Sigmoid colon (tissue), 7 donors: ENCODE results near the gene TCEANC. TPM values are rescaled to one million over a fixed set of nuclear protein-coding genes. Genes with fewer than 3 reads are reported as not detected.

ENCODE experiments used
- DNase-seq: peaks from one replicate; pipeline ENCODE4 v3.0.0-alpha.2; 2019
- H3K27ac ChIP-seq, 4 donors: fragments of 200-600 bp; sonication (generic); one replicate each; pipeline ENCODE4 v1.5.1; 2016 to 2019; ENCODE audit warnings: mild to moderate bottlenecking in 1 of 4
- H3K27me3 ChIP-seq, 3 donors: fragments of 200-600 bp; sonication (generic); one replicate each; pipeline ENCODE4 v1.5.1; 2019; ENCODE audit warnings: mild to moderate bottlenecking in 1 of 3
- H3K36me3 ChIP-seq, 4 donors: fragments of 200-600 bp; sonication (generic); one replicate each; pipeline ENCODE4 v1.5.1; 2016 to 2019
- H3K4me1 ChIP-seq, 4 donors: fragments of 200-600 bp; sonication (generic); one replicate each; pipeline ENCODE4 v1.5.1; 2017 to 2019
- H3K4me3 ChIP-seq, 4 donors: fragments of 200-600 bp; sonication (generic); one replicate each; pipeline ENCODE4 v1.5.1; 2017 to 2019; ENCODE audit warnings: mild to moderate bottlenecking in 2 of 4, moderate library complexity in 1 of 4
- H3K9me3 ChIP-seq, 4 donors: fragments of 200-600 bp in 3 of 4; sonication (generic) in 3 of 4; one replicate each; pipeline versions ENCODE4 v1.5.1 to v1.6.1; 2013 to 2019
- CTCF ChIP-seq, 4 experiments: fragments of 450-650 bp in 3 of 4; fragments of 200-600 bp in 1 of 4; IDR thresholded peaks; one replicate each; pipeline ENCODE4 v1.5.1; 2016 to 2019; ENCODE audit warnings: antibody characterized with exemption in 4 of 4, mild to moderate bottlenecking in 3 of 4, moderate library complexity in 2 of 4
- EP300 ChIP-seq, 4 donors: sonication (generic); formaldehyde crosslinking; IDR thresholded peaks; one replicate each; pipeline ENCODE4 v1.6.1; 2017; ENCODE audit warnings: antibody characterized with exemption in 4 of 4
- POLR2A ChIP-seq, 2 donors: fragments of 450-650 bp; IDR thresholded peaks; one replicate each; pipeline ENCODE4 v1.6.1; 2016; ENCODE audit warnings: antibody characterized with exemption in 2 of 2, mild to moderate bottlenecking in 2 of 2, moderate library complexity in 2 of 2
- POLR2AphosphoS5 ChIP-seq, 4 donors: sonication (generic); formaldehyde crosslinking; IDR thresholded peaks; one replicate each; pipeline ENCODE4 v1.6.1; 2017; ENCODE audit warnings: antibody characterized with exemption in 4 of 4
- WGBS, 2 donors: extraction: QIAGEN DNeasy Blood & Tissue Kit; methylation state at CpG; one replicate each; pipeline ENCODE4 v1.1.7; 2013; 5-methylcytosine and 5-hydroxymethylcytosine counted together
- intact Hi-C: fragments of 100-400 bp; cut with DNase I; formaldehyde crosslinking; loops from one replicate; pipeline ENCODE4 v1.15.1; 2023
- polyA plus RNA-seq, 3 donors: library from polyadenylated mRNA; stranded (reverse); fragments of 200-250 nt; gene quantifications; one replicate each; pipeline ENCODE4 v1.2.3, GENCODE V29; 2013
- total RNA-seq, 4 donors: library from RNA; depleted of rRNA; stranded (reverse); fragments of >200 nt; gene quantifications; one replicate each; pipeline ENCODE4 v1.1.0, GENCODE V29; 2016
- donor health status: healthy with polysubstance abuse.
- donor health status: Bipolar disorder and iron deficiency.
- donor health status: healthy.

TCEANC gene
- total and polyA plus RNA-seq, 7 donors = 1.2 to 8.7 (median 2.6) TPM

- no peaks in the 10 kb centered on the region for H3K9me3 ChIP-seq
- TF ChIP-seq CTCF (IDR thresholded peaks at IDR 0.05) (no peak), POLR2AphosphoS5 (IDR thresholded peaks at IDR 0.05) (no peak), EP300 (IDR thresholded peaks at IDR 0.05) (no peak), POLR2A (IDR thresholded peaks at IDR 0.05) (no peak)
- peaks cover 0 to under 1% (median 0%) of the 10 kb centered on the region in 3 donors for H3K27me3 ChIP-seq
- H3K36me3 ChIP-seq = no peaks in the 10 kb centered on the region
- intact Hi-C loops = loop anchor here (5.0 kb wide), 1 partner anchor 36 kb away; no protein-coding TSS in a partner anchor
- peak overlapping the region in 2 of 4 donors; percentile 31 to 38 for H3K27ac ChIP-seq
- H3K4me1 ChIP-seq = peaks cover 0 to 49% (median 31%) of the 10 kb centered on the region in 4 donors
- no peak for DNase-seq
- 34 to 69% methylated on average over 7 of the region's 7 CpGs for WGBS, 2 donors
- H3K4me3 ChIP-seq = no peak overlapping the region
Measured at GRCh38 chrX:13693341-13693961, 40.5 kb downstream of the TCEANC start.

GRCh38 chrX:13694359-13694758 is 41.4 kb downstream of the TCEANC start:
- intact Hi-C loops = loop anchor here (5.0 kb wide), 1 partner anchor 37 kb away; no protein-coding TSS in a partner anchor
- Histone ChIP-seq H3K27me3 (no peaks in the 10 kb centered on the region), H3K4me1 (peaks cover 0 to 47% (median 29%) of the 10 kb centered on the region in 4 donors), H3K9me3 (no peaks in the 10 kb centered on the region), H3K27ac (peak overlapping the region in 1 of 4 donors; percentile 38), H3K4me3 (no peak overlapping the region), H3K36me3 (no peaks in the 10 kb centered on the region)
- no peak for DNase-seq
- TF ChIP-seq POLR2AphosphoS5 (IDR thresholded peaks at IDR 0.05) (no peak), POLR2A (IDR thresholded peaks at IDR 0.05) (no peak), EP300 (IDR thresholded peaks at IDR 0.05) (no peak), CTCF (IDR thresholded peaks at IDR 0.05) (no peak)
- WGBS, 2 donors = 82 to 91% methylated on average over 2 of the region's 2 CpGs

- Histone ChIP-seq H3K27ac (peak overlapping the region in 1 of 4 donors; percentile 38), H3K9me3 (no peaks in the 10 kb centered on the region), H3K27me3 (no peaks in the 10 kb centered on the region), H3K4me3 (no peak overlapping the region), H3K36me3 (no peaks in the 10 kb centered on the region), H3K4me1 (peaks cover 0 to 47% (median 29%) of the 10 kb centered on the region in 4 donors)
- intact Hi-C loops = loop anchor here (5.0 kb wide), 1 partner anchor 38 kb away; no protein-coding TSS in a partner anchor
- no peak for DNase-seq
- TF ChIP-seq POLR2A (IDR thresholded peaks at IDR 0.05) = no peak
- no peak for TF ChIP-seq CTCF (IDR thresholded peaks at IDR 0.05)
- TF ChIP-seq POLR2AphosphoS5 (IDR thresholded peaks at IDR 0.05) = no peak
- no peak for TF ChIP-seq EP300 (IDR thresholded peaks at IDR 0.05)
- WGBS, 2 donors = 76 to 83% methylated on average over 8 of the region's 8 CpGs
Measured at GRCh38 chrX:13694983-13695382, 42.0 kb downstream of the TCEANC start.

GRCh38 chrX:13695601-13696115 is 42.7 kb downstream of the TCEANC start:
- intact Hi-C loops = no loop called here
- Histone ChIP-seq H3K36me3 (no peaks in the 10 kb centered on the region), H3K27ac (no peak overlapping the region), H3K4me3 (no peak overlapping the region), H3K4me1 (peaks cover 0 to 46% (median 27%) of the 10 kb centered on the region in 4 donors), H3K9me3 (no peaks in the 10 kb centered on the region), H3K27me3 (no peaks in the 10 kb centered on the region)
- TF ChIP-seq CTCF (IDR thresholded peaks at IDR 0.05) (no peak), POLR2AphosphoS5 (IDR thresholded peaks at IDR 0.05) (no peak), EP300 (IDR thresholded peaks at IDR 0.05) (no peak), POLR2A (IDR thresholded peaks at IDR 0.05) (no peak)
- no peak for DNase-seq
- 61 to 82% methylated on average over 4 of the region's 4 CpGs for WGBS, 2 donors
